HUES48 (cell line): ENCODE measurements around the gene CHST10.

Source experiments
- H3K27ac ChIP-seq: one replicate; pipeline ENCODE4 v1.7.0; 2013; ENCODE audit warnings: low read depth, low read length, inconsistent platforms
- H3K27me3 ChIP-seq: 2 replicates; pipeline ENCODE4 v1.6.1; 2013; ENCODE audit warnings: mild to moderate bottlenecking, low read length; ENCODE audit not compliant: control insufficient read depth, insufficient read depth
- H3K36me3 ChIP-seq: 2 replicates; pipeline ENCODE4 v1.6.1; 2013; ENCODE audit warnings: low read length; ENCODE audit not compliant: control insufficient read depth, insufficient read depth
- H3K4me1 ChIP-seq: 2 replicates; pipeline ENCODE4 v1.6.1; 2013; ENCODE audit warnings: mild to moderate bottlenecking, low read length; ENCODE audit not compliant: control insufficient read depth, insufficient read depth
- H3K4me3 ChIP-seq: 2 replicates; pipeline ENCODE4 v1.5.1; 2013; ENCODE audit warnings: mild to moderate bottlenecking, low read depth, low read length
- H3K9ac ChIP-seq: 2 replicates; pipeline ENCODE4 v1.6.1; 2013; ENCODE audit warnings: mild to moderate bottlenecking, low read depth, low read length, moderate library complexity
- H3K9me3 ChIP-seq: 2 replicates; pipeline ENCODE4 v1.6.1; 2013; ENCODE audit warnings: low read length; ENCODE audit not compliant: control insufficient read depth, insufficient read depth

Gene CHST10

GRCh38 chr2:100405403-100406119 lies 11.9 kb downstream of the CHST10 start:
- H3K4me3 ChIP-seq = no peak overlapping the region
- peaks cover 12% of the 10 kb centered on the region for H3K4me1 ChIP-seq
- H3K9ac ChIP-seq = no peak overlapping the region
- no peaks in the 10 kb centered on the region for H3K9me3 ChIP-seq
- peaks cover 59% of the 10 kb centered on the region for H3K36me3 ChIP-seq
- H3K27me3 ChIP-seq = no peaks in the 10 kb centered on the region
- no peak overlapping the region for H3K27ac ChIP-seq

GRCh38 chr2:100404411-100404810 lies 13.1 kb downstream of the CHST10 start:
- Histone ChIP-seq H3K36me3 (peaks cover 59% of the 10 kb centered on the region), H3K9ac (no peak overlapping the region), H3K27me3 (no peaks in the 10 kb centered on the region)

GRCh38 chr2:100403722-100404121 lies 13.7 kb downstream of the CHST10 start:
- peaks cover 59% of the 10 kb centered on the region for H3K36me3 ChIP-seq
- no peaks in the 10 kb centered on the region for H3K27me3 ChIP-seq
- H3K9me3 ChIP-seq = no peaks in the 10 kb centered on the region
- no peak overlapping the region for H3K27ac ChIP-seq
- H3K9ac ChIP-seq = no peak overlapping the region
- no peaks in the 10 kb centered on the region for H3K4me1 ChIP-seq
- H3K4me3 ChIP-seq = no peak overlapping the region

More at GRCh38 chr2:100404411-100404810, 13.1 kb downstream of the CHST10 start:
- no peak overlapping the region for H3K27ac ChIP-seq
- H3K9me3 ChIP-seq = no peaks in the 10 kb centered on the region
- H3K4me3 ChIP-seq = no peak overlapping the region
- peaks cover 4% of the 10 kb centered on the region; the same call in 1 of the 2 replicates for H3K4me1 ChIP-seq

- H3K9ac ChIP-seq = no peak overlapping the region
- no peaks in the 10 kb centered on the region for H3K9me3 ChIP-seq
Measured at GRCh38 chr2:100401268-100401667, 16.2 kb downstream of the CHST10 start.

GRCh38 chr2:100399714-100400113 lies 17.8 kb downstream of the CHST10 start:
- Histone ChIP-seq H3K4me1 (no peaks in the 10 kb centered on the region), H3K27ac (no peak overlapping the region), H3K27me3 (no peaks in the 10 kb centered on the region), H3K4me3 (no peak overlapping the region), H3K9ac (no peak overlapping the region), H3K9me3 (no peaks in the 10 kb centered on the region), H3K36me3 (peaks cover 62% of the 10 kb centered on the region)

More at GRCh38 chr2:100401268-100401667, 16.2 kb downstream of the CHST10 start:
- peaks cover 61% of the 10 kb centered on the region for H3K36me3 ChIP-seq
- H3K4me3 ChIP-seq = no peak overlapping the region
- H3K27ac ChIP-seq = no peak overlapping the region
- no peaks in the 10 kb centered on the region for H3K27me3 ChIP-seq
- H3K4me1 ChIP-seq = no peaks in the 10 kb centered on the region

GRCh38 chr2:100397976-100398375 lies 19.5 kb downstream of the CHST10 start:
- H3K27me3 ChIP-seq = no peaks in the 10 kb centered on the region
- no peak overlapping the region for H3K27ac ChIP-seq
- H3K4me1 ChIP-seq = no peaks in the 10 kb centered on the region
- no peaks in the 10 kb centered on the region for H3K9me3 ChIP-seq
- no peak overlapping the region for H3K9ac ChIP-seq
- peaks cover 65% of the 10 kb centered on the region for H3K36me3 ChIP-seq
- no peak overlapping the region for H3K4me3 ChIP-seq

GRCh38 chr2:100397118-100397860 lies 20.2 kb downstream of the CHST10 start:
- Histone ChIP-seq H3K36me3 (peaks cover 67% of the 10 kb centered on the region), H3K9ac (no peak overlapping the region), H3K4me3 (no peak overlapping the region), H3K27ac (no peak overlapping the region), H3K4me1 (no peaks in the 10 kb centered on the region), H3K27me3 (no peaks in the 10 kb centered on the region), H3K9me3 (no peaks in the 10 kb centered on the region)

- Histone ChIP-seq H3K27ac (no peak overlapping the region), H3K4me1 (no peaks in the 10 kb centered on the region), H3K9ac (no peak overlapping the region), H3K4me3 (no peak overlapping the region), H3K36me3 (peaks cover 68% of the 10 kb centered on the region), H3K27me3 (no peaks in the 10 kb centered on the region), H3K9me3 (no peaks in the 10 kb centered on the region)
Measured at GRCh38 chr2:100396483-100396882, 21.0 kb downstream of the CHST10 start.

GRCh38 chr2:100395532-100396350 lies 21.7 kb downstream of the CHST10 start:
- Histone ChIP-seq H3K27me3 (no peaks in the 10 kb centered on the region), H3K27ac (no peak overlapping the region), H3K4me1 (no peaks in the 10 kb centered on the region), H3K9me3 (no peaks in the 10 kb centered on the region), H3K9ac (no peak overlapping the region), H3K36me3 (peaks cover 63% of the 10 kb centered on the region), H3K4me3 (no peak overlapping the region)

GRCh38 chr2:100394111-100394641 lies 23.3 kb downstream of the CHST10 start:
- Histone ChIP-seq H3K27me3 (no peaks in the 10 kb centered on the region), H3K9ac (no peak overlapping the region), H3K36me3 (peaks cover 63% of the 10 kb centered on the region)

More at GRCh38 chr2:100394111-100394641, 23.3 kb downstream of the CHST10 start:
- no peaks in the 10 kb centered on the region for H3K9me3 ChIP-seq
- no peaks in the 10 kb centered on the region for H3K4me1 ChIP-seq
- H3K4me3 ChIP-seq = no peak overlapping the region
- no peak overlapping the region for H3K27ac ChIP-seq
